Nucleus accumbens (tissue), 56 donors: ENCODE results near the gene FXYD7.
"Not testable (repeated sequence)": the region's sequence is repeated elsewhere in the genome, so short reads cannot be mapped to it uniquely, and the experiment has no call there.

Experiments used
- DNase-seq, 56 donors: peaks; one replicate each; lab custom pipeline; 2025; lab: John Stamatoyannopoulos, UW

FXYD7 gene

GRCh38 chr19:35125270-35125717 lies 17.8 kb upstream of the FXYD7 start:
- peak in 1 of 56 donors; percentile 28 for DNase-seq

- DNase-seq, result no peak
Measured at GRCh38 chr19:35125749-35126623, 17.1 kb upstream of the FXYD7 start.

- peak in 47 of 56 donors; percentile 21 to 87 (median 58) for DNase-seq
Measured at GRCh38 chr19:35126624-35126959, 16.5 kb upstream of the FXYD7 start.

GRCh38 chr19:35127871-35128270 lies 15.2 kb upstream of the FXYD7 start:
- no peak for DNase-seq

- no peak for DNase-seq
Measured at GRCh38 chr19:35128398-35129057, 14.5 kb upstream of the FXYD7 start.

- not testable (repeated sequence) for DNase-seq
Measured at GRCh38 chr19:35129724-35130274, 13.3 kb upstream of the FXYD7 start.

- no peak for DNase-seq
Measured at GRCh38 chr19:35130761-35131720, 12.0 kb upstream of the FXYD7 start.

GRCh38 chr19:35132254-35132653 lies 10.8 kb upstream of the FXYD7 start:
- DNase-seq, result no peak

GRCh38 chr19:35133826-35134225 lies 9.2 kb upstream of the FXYD7 start:
- peak in 4 of 56 donors; percentile 10 to 24 (median 13) for DNase-seq

GRCh38 chr19:35134601-35135242 lies 8.3 kb upstream of the FXYD7 start, which contains the start of gene LGI4:
Gene LGI4, minus strand, starts transcription at chr19:35135059. Its CDS starts 379 bp downstream, at chr19:35134680.
- peak in 4 of 56 donors; percentile 17 to 52 (median 30) for DNase-seq

- DNase-seq, result peak in 53 of 56 donors; percentile 25 to 89 (median 71)
Measured at GRCh38 chr19:35135389-35135909, 7.6 kb upstream of the FXYD7 start.

GRCh38 chr19:35136231-35136630 lies 6.8 kb upstream of the FXYD7 start:
- no peak for DNase-seq

GRCh38 chr19:35136977-35137702 lies 5.9 kb upstream of the FXYD7 start:
- no peak for DNase-seq

GRCh38 chr19:35138305-35138892 lies 4.7 kb upstream of the FXYD7 start, which contains the start of gene FXYD1:
Gene FXYD1, plus strand, starts transcription at chr19:35138824. Its CDS starts 1,256 bp downstream, at chr19:35140080.
- DNase-seq, result peak in 12 of 56 donors; percentile 25 to 58 (median 36)

GRCh38 chr19:35140207-35140961 lies 2.7 kb upstream of the FXYD7 start:
- DNase-seq, result no peak

GRCh38 chr19:35140962-35141836 lies 1.9 kb upstream of the FXYD7 start:
- peak; percentile 49 to 99 (median 92) for DNase-seq
